ENCODE measurements around the gene SH2D3C. TPM values are rescaled to one million over a fixed set of nuclear protein-coding genes. Genes with fewer than 3 reads are reported as not detected.

The SH2D3C gene
- total RNA-seq, 1 donor from 2014 or later = 2.0 TPM

GRCh38 chr9:127817881-127818434 lies 39.5 kb upstream of the SH2D3C start:
- no peaks in the 10 kb centered on the region for H3K4me1 Mint-ChIP-seq (ENCODE audit: low read depth)
- H3K36me3 Mint-ChIP-seq (ENCODE audit: insufficient read depth) = peaks cover 3% of the 10 kb centered on the region
- no peaks in the 10 kb centered on the region for H3K27me3 Mint-ChIP-seq
- no peak for DNase-seq (ENCODE audit: low spot score, unreplicated experiment)
- H3K4me3 Mint-ChIP-seq (ENCODE audit: low read depth) = no peak overlapping the region
- TF ChIP-seq CTCF (IDR thresholded peaks at IDR 0.05; ENCODE audit: unreplicated experiment) = no peak
- H3K27ac Mint-ChIP-seq = no peak overlapping the region
- no peaks in the 10 kb centered on the region for H3K9me3 Mint-ChIP-seq (ENCODE audit: low read depth)

- Mint-ChIP-seq H3K27ac (no peak overlapping the region), H3K4me3 (ENCODE audit: low read depth) (no peak overlapping the region), H3K4me1 (ENCODE audit: low read depth) (no peaks in the 10 kb centered on the region), H3K36me3 (ENCODE audit: insufficient read depth) (peaks cover 3% of the 10 kb centered on the region), H3K27me3 (no peaks in the 10 kb centered on the region), H3K9me3 (ENCODE audit: low read depth) (no peaks in the 10 kb centered on the region)
- TF ChIP-seq CTCF (IDR thresholded peaks at IDR 0.05; ENCODE audit: unreplicated experiment) = no peak
- no peak for DNase-seq (ENCODE audit: low spot score, unreplicated experiment)
Observed at GRCh38 chr9:127816728-127817127, 38.3 kb upstream of the SH2D3C start.

GRCh38 chr9:127816362-127816725 lies 37.9 kb upstream of the SH2D3C start:
- no peak for DNase-seq (ENCODE audit: low spot score, unreplicated experiment)
- no peaks in the 10 kb centered on the region for H3K4me1 Mint-ChIP-seq (ENCODE audit: low read depth)
- H3K9me3 Mint-ChIP-seq (ENCODE audit: low read depth) = no peaks in the 10 kb centered on the region
- no peak overlapping the region for H3K27ac Mint-ChIP-seq
- H3K27me3 Mint-ChIP-seq = no peaks in the 10 kb centered on the region
- no peak for TF ChIP-seq CTCF (IDR thresholded peaks at IDR 0.05; ENCODE audit: unreplicated experiment)
- no peak overlapping the region for H3K4me3 Mint-ChIP-seq (ENCODE audit: low read depth)
- H3K36me3 Mint-ChIP-seq (ENCODE audit: insufficient read depth) = peaks cover 3% of the 10 kb centered on the region

- no peaks in the 10 kb centered on the region for H3K4me1 Mint-ChIP-seq (ENCODE audit: low read depth)
- H3K27me3 Mint-ChIP-seq = no peaks in the 10 kb centered on the region
- no peak overlapping the region for H3K4me3 Mint-ChIP-seq (ENCODE audit: low read depth)
- peaks cover 3% of the 10 kb centered on the region for H3K36me3 Mint-ChIP-seq (ENCODE audit: insufficient read depth)
- no peak for TF ChIP-seq CTCF (IDR thresholded peaks at IDR 0.05; ENCODE audit: unreplicated experiment)
- DNase-seq (ENCODE audit: low spot score, unreplicated experiment) = no peak
- no peak overlapping the region for H3K27ac Mint-ChIP-seq
- no peaks in the 10 kb centered on the region for H3K9me3 Mint-ChIP-seq (ENCODE audit: low read depth)
Observed at GRCh38 chr9:127815512-127816361, 37.3 kb upstream of the SH2D3C start.

- TF ChIP-seq CTCF (IDR thresholded peaks at IDR 0.05; ENCODE audit: unreplicated experiment) = no peak
- H3K27ac Mint-ChIP-seq = no peak overlapping the region
Observed at GRCh38 chr9:127814619-127815511, 36.4 kb upstream of the SH2D3C start.

More at GRCh38 chr9:127814619-127815511, 36.4 kb upstream of the SH2D3C start:
- no peaks in the 10 kb centered on the region for H3K27me3 Mint-ChIP-seq
- no peak overlapping the region for H3K4me3 Mint-ChIP-seq (ENCODE audit: low read depth)
- no peak for DNase-seq (ENCODE audit: low spot score, unreplicated experiment)
- H3K4me1 Mint-ChIP-seq (ENCODE audit: low read depth) = no peaks in the 10 kb centered on the region
- H3K36me3 Mint-ChIP-seq (ENCODE audit: insufficient read depth) = peaks cover 3% of the 10 kb centered on the region
- no peaks in the 10 kb centered on the region for H3K9me3 Mint-ChIP-seq (ENCODE audit: low read depth)
